ENCODE results near the gene KRTAP5-11.
"Not testable (repeated sequence)": the region's sequence is repeated elsewhere in the genome, so short reads cannot be mapped to it uniquely, and the experiment has no call there.

KRTAP5-11 gene

DNA sequence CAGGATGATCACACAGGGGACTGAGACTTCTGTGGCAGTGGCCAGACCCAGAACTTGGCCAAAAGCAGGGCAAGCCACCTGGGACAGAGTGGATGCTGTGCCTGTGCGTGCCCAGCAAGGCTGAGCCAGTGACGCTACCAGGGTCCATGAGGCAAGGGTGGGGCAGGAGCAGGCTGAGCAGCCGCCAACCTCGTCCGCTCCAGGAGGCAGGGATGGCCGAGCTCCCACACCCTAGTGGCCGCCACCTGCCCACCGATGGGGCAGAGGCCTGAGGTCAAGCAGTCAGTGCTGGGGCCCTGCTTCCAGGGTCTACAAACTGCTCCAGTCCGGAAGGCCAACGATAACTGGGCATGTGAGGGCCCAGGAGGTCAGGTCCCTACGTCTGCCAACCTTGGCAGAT is 27.2 kb downstream of the KRTAP5-11 start:
- no peak for DNase-seq (ENCODE audit: low spot score)

- no peak for DNase-seq (ENCODE audit: low spot score)
Measured at GRCh38 chr11:71554996-71555395, 27.7 kb downstream of the KRTAP5-11 start.

DNA sequence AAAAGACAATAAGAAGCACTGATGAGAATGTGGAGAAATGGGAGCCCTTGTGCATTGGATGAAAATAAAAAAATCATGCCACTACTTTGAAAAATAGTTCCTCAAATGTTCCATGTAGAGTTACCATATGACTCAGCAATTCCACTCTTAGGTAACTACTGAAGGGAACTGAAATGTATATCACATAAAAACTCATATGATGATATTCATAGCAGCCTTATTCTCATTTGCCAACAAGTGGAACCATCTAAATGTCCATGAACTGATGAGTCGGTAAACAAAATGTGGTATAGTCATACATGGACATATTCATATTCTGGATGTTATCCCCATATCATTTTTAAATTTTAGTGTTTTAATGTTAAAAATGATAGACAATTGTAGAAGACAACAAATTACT is 31.0 kb downstream of the KRTAP5-11 start:
- DNase-seq (ENCODE audit: low spot score), result no peak

- DNase-seq (ENCODE audit: low spot score), result no peak
Measured at GRCh38 chr11:71548716-71549151, 33.9 kb downstream of the KRTAP5-11 start.

GRCh38 chr11:71548120-71548519 is 34.6 kb downstream of the KRTAP5-11 start, which contains the start of gene KRTAP5-9:
TSS of gene KRTAP5-9 (plus strand) at chr11:71548420. CDS start at chr11:71548658, 238 bp downstream.
- DNase-seq (ENCODE audit: low spot score), result no peak

DNA sequence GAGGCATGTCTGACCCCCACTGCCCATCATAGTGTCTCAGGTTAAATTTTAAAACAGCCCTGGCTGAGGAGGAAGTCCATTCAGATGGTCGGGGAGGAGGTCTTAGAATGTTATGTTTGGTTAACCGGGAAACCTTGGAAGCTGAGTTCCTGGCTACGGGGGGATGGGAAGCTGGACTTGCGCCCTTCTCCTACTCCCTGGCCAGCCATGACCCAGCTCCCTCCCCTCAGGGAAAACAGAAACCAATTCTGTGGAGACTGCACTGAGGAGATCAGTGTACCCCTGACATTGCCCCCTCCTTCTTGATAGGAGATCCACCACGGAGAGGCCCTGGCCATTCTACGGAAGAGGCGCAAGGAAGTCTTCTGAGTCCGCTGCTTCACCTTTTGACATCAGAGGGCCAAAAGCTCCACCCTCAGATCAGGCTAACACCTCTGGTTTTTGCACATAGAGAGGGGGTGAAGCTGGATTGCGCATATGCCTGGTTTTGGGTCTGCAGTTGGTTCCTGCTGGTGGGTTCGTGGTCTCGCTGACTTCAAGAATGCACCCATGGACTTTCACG is 37.2 kb downstream of the KRTAP5-11 start:
- DNase-seq (ENCODE audit: low spot score), result no peak

DNA sequence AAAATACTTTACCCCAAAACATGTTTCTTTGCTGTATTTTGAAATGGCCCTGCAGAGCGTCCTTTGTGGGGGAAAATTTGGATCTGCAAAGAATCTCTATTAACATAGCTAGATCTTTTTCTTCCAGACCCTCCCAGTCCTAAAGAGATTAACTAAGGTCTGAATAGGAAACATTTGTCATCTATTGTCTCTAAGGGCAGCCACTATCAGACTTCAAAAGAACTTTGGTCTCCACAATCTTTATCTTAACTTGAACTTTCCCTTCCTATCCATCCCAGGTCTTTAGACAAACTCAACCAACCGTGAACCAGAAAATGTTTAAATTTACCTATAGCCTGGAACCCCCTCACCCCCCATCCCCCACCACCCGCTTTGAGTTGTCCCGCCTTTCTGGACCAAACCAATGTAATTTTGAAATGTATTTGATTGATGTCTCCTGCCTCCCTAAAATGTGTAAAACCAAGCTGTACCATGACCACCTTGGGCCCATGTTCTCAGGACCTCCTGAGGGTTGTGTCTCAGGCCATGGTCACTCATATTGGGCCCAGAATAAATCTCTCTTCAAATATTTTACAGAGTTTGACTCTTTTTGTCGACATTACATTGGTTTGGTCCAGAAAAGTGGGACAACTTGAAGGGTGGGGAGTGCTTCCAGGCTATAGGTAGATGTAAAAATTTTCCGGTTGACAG is 38.0 kb downstream of the KRTAP5-11 start:
- DNase-seq (ENCODE audit: low spot score), result no peak

DNA sequence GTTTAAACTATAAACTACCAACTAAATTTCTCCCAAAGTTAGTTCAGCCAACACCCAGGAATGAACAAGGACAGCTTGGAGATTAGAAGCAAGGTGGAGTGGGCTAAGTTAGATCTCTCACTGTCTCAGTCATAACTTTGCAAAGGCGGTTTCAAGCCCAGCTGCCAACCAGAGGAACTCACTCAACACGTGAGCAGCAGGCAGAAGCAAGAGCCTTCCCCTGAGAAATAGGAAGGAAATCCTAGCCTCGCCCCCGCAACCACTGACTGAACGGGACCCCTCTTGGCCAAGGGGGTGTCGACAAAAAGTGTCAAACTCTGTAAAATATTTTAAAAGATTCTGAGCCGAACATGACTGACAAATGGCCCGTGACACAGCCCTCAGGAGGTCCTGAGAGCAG is 38.8 kb downstream of the KRTAP5-11 start:
- no peak for DNase-seq (ENCODE audit: low spot score)

DNA sequence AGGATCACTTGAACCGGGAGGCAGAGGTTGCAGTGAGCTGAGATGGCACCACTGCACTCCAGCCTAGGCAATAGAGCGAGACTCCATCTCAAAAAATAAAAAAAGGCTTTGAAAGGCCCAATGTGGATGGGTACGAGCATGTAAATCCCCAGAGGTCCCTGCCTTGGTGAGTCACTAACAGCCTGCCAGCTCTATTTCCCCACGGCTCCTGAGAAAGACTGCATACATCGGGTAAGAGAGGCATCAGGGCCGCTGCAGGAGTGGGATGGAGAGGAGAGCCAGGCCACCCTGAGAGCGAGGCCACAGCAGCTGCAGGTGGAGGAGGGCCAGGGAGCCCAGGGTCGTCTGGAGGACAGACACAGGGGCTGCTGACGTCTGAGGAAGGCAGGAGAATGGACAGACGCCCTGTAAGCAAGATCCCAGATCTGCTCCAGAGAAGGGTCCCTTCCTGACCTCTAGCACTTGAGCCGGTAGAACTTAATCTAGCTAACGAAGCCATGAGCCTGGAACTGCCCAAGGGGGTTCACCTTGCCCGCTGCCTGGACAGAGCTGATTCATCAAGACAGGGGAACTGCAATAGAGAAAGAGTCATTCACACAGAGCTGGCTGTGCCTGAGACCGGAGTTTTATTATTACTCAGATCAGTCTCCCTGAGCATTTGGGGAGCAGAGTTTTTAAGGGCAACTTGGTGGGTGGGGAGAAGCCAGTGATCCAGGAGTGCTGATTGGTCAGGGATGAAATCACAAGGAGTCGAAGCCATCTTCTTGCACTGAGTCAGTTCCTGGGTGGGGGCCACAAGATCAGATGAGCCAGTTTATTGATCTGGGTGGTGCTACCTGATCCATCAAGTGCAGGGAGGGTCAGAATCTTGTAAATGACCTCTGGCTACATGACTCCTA is 39.5 kb downstream of the KRTAP5-11 start:
- DNase-seq (ENCODE audit: low spot score), result no peak

DNA sequence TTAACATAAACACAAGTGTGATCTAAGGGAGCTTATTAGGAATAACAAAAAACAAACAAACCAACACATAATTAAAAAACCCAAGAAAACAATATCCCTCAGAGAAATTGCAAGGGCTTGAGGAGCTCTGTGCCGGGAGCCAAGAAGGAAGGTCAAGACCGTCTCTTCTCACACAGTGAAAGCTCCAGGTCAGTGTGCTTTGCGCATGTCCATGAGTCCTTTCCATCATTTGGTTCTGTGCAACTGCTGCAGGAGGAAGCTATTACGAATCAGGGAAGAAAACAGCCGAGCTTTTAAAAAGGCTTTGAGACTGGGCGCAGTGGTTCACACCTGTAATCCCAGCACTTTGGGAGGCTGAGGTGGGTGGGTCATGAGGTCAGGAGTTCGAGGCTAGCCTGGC is 40.3 kb downstream of the KRTAP5-11 start:
- DNase-seq (ENCODE audit: low spot score), result no peak

- not testable (repeated sequence) for DNase-seq (ENCODE audit: low spot score)
Measured at GRCh38 chr11:71540521-71541304, 42.0 kb downstream of the KRTAP5-11 start.

- DNase-seq (ENCODE audit: low spot score), result not testable (repeated sequence)
Measured at GRCh38 chr11:71539971-71540370, 42.7 kb downstream of the KRTAP5-11 start.

DNA sequence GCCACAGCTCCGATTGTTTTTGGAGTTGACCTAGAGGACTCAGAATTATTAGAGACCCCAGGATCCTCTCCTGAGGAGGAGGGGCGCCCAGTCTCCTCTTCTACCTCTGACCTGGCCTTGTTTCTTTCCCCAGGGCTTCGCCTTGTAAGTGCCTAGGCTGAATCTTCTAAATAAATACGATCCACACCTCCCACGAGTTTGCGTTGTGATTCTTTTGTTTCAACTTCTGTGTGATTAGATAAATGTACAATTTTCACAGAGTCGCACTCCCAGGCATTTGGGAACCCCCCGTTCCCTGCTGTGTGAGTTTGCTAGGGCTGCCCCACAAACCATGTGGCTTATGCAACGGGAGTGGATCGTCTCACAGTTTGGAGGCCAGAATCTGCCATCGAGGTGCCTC is 43.7 kb downstream of the KRTAP5-11 start:
- no peak for DNase-seq (ENCODE audit: low spot score)

GRCh38 chr11:71538666-71538990 is 44.0 kb downstream of the KRTAP5-11 start:
- DNase-seq (ENCODE audit: low spot score), result no peak

DNA sequence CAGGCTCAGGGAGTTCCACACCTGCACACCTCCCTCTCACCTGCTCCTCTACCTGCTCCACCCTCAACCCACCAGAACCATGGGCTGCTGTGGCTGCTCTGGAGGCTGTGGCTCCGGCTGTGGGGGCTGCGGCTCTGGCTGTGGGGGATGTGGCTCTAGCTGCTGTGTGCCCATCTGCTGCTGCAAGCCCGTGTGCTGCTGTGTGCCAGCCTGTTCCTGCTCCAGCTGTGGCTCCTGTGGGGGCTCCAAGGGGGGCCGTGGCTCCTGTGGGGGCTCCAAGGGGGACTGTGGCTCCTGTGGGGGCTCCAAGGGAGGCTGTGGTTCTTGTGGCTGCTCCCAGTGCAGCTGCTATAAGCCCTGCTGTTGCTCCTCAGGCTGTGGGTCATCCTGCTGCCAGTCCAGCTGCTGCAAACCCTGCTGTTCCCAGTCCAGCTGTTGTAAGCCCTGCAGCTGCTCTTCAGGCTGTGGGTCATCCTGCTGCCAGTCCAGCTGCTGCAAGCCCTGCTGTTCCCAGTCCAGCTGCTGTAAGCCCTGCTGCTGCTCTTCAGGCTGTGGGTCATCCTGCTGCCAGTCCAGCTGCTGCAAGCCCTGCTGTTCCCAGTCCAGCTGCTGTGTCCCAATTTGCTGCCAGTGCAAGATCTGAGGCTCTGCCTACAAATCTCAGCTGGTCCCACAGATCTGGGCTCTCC is 44.6 kb downstream of the KRTAP5-11 start, which contains the start of gene KRTAP5-8:
TSS of gene KRTAP5-8 (plus strand) at position 49 of the 689 bp plus-strand sequence. CDS start at position 80, 31 bp downstream.
- DNase-seq (ENCODE audit: low spot score), result not testable (repeated sequence)

DNA sequence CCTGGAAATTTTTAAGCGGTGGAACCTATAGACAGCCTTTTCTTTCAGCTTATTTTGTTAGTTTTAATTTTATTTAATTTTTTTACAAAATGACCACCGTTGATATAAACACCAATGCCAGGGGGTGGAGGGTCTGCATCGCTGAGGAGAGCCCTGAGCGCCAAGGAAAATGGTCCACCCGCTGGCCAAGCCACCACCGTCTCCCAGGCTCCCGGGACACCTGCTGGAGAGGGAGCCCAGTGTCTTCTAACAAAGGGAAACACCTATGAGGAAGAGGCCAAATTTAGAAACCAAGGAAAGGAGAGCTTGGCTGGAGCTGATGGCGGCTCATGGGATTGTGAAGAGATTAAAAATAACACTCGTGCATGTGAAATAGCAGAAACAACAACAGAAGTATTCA is 45.1 kb downstream of the KRTAP5-11 start:
- DNase-seq (ENCODE audit: low spot score), result no peak

GRCh38 chr11:71535825-71536224 is 46.9 kb downstream of the KRTAP5-11 start:
- no peak for DNase-seq (ENCODE audit: low spot score)

GRCh38 chr11:71534711-71535608 is 47.7 kb downstream of the KRTAP5-11 start:
- DNase-seq (ENCODE audit: low spot score), result not testable (repeated sequence)

- no peak for DNase-seq (ENCODE audit: low spot score)
Measured at GRCh38 chr11:71532036-71532610, 50.6 kb downstream of the KRTAP5-11 start.

All from pons (tissue), 1 donor.